ENCODE results near the gene CARMIL1. TPM values are rescaled to one million over a fixed set of nuclear protein-coding genes. Genes with fewer than 3 reads are reported as not detected.

CARMIL1 gene
- total and polyA plus RNA-seq, 2 of the 8 experiments (the other 6 are each of a cell fraction or from before 2014, with no cell fraction given) = 20.3 to 40.4 TPM

GRCh38 chr6:25312034-25312620 is 33.0 kb downstream of the CARMIL1 start:
- Histone ChIP-seq H3K27me3 (replicated peaks in 1 of 4; ENCODE audit: control insufficient read depth in 3 of 4, extremely low read depth in 1 of 4, insufficient read depth in 3 of 4, low read length in 3 of 4) (peaks cover 0 to 1% (median 0%) of the 10 kb centered on the region in 4 experiments; a peak in 1 of 7 replicates), H3K23me2 (ENCODE audit: low read depth, low read length) (no peaks in the 10 kb centered on the region; the same call in 1 of the 2 replicates), H3K4me1 (replicated peaks in 1 of 4; ENCODE audit: control insufficient read depth in 3 of 4, insufficient read depth in 4 of 4, low read length in 3 of 4) (peaks cover 2 to 23% (median 13%) of the 10 kb centered on the region in 4 experiments; a peak in 5 of 7 replicates), H3K4ac (replicated peaks; ENCODE audit: insufficient read length, low read depth, low read length) (no peak overlapping the region), H3K23ac (ENCODE audit: insufficient read length) (no peak overlapping the region), H2BK15ac (ENCODE audit: low read length) (no peak overlapping the region), H3K9me3 (ENCODE audit: insufficient read depth in 2 of 2, low read depth in 1 of 2, low read length in 1 of 2) (no peaks in the 10 kb centered on the region), H3K36me3 (ENCODE audit: control insufficient read depth in 2 of 4, insufficient read depth in 4 of 4, low read length in 3 of 4) (no peaks in the 10 kb centered on the region), H3K56ac (replicated peaks; ENCODE audit: insufficient read length, low read depth, low read length) (no peak overlapping the region), H3K18ac (ENCODE audit: extremely low read depth, low read length) (no peak overlapping the region), H2BK5ac (ENCODE audit: low read depth, low read length) (no peak overlapping the region), H3K79me2 (ENCODE audit: control insufficient read depth in 1 of 2, insufficient read depth in 2 of 2, low read length in 2 of 2) (peaks cover 0 to 80% of the 10 kb centered on the region in 2 experiments; a peak in 2 of 4 replicates), H2AK5ac (ENCODE audit: low read depth, low read length) (no peak overlapping the region), H2BK12ac (ENCODE audit: low read depth, low read length) (no peak overlapping the region), H3K79me1 (ENCODE audit: low read depth, low read length) (peaks cover 3% of the 10 kb centered on the region; the same call in 1 of the 2 replicates), H3K4me3 (ENCODE audit: extremely low read depth in 1 of 4, insufficient read depth in 2 of 4, low read depth in 3 of 4, low read length in 4 of 4) (peak overlapping the region in 1 of 4 experiments; percentile 1; a peak in 1 of 8 replicates), H4K91ac (replicated peaks; ENCODE audit: insufficient read length, low read length) (no peak overlapping the region), H4K20me1 (replicated peaks in 1 of 2; ENCODE audit: control insufficient read depth in 1 of 2, insufficient read depth in 2 of 2, low read length in 2 of 2) (peaks cover 0 to 6% of the 10 kb centered on the region in 2 experiments), H3K14ac (ENCODE audit: insufficient read length) (no peak overlapping the region), H3K9ac (replicated peaks in 1 of 4; ENCODE audit: extremely low read depth in 1 of 4, low read depth in 3 of 4, low read length in 3 of 4) (no peak overlapping the region), H2BK120ac (replicated peaks; ENCODE audit: low read depth, low read length) (no peak overlapping the region), H4K5ac (ENCODE audit: insufficient read length, low read depth, low read length) (no peak overlapping the region), H4K8ac (ENCODE audit: extremely low read depth, insufficient read depth, low read length) (no peak overlapping the region), H2AFZ (ENCODE audit: low read length) (no peak overlapping the region), H2BK20ac (ENCODE audit: low read length) (no peak overlapping the region), H3K4me2 (ENCODE audit: insufficient read depth in 1 of 2, low read depth in 2 of 2, low read length in 2 of 2) (no peak overlapping the region), H3K27ac (ENCODE audit: low read depth, low read length) (no peak overlapping the region)
- POLR2A ChIA-PET (ENCODE audit: partially characterized antibody) = no interaction called here
- no peak for FAIRE-seq
- 63% methylated on average over 2 of the region's 2 CpGs; no CpG with 5 or more reads in 1 of the 2 experiments for WGBS, 2 experiments (ENCODE audit: extremely low coverage in 1 of 2, insufficient coverage in 1 of 2, insufficient read length in 1 of 2, insufficient replicate concordance in 2 of 2, low coverage in 1 of 2, low lambda C conversion rate in 2 of 2, missing lambda C conversion rate in 1 of 2)
- no peak for DNase-seq (ENCODE audit: low read depth in 1 of 2, low spot score in 2 of 2)
- CTCF ChIA-PET (ENCODE audit: partially characterized antibody) = interaction anchor here (0.7 to 1.3 kb wide), 2 partner anchors 26 to 30 kb away, joined by 3 to 4 read pairs; no protein-coding TSS in a partner anchor
- TF ChIP-seq POU5F1 (IDR thresholded peaks at IDR 0.05; ENCODE audit: low read depth, low read length) (no peak), KDM1A (IDR thresholded peaks at IDR 0.05; ENCODE audit: borderline replicate concordance, low read length) (no peak), TAF1 (IDR thresholded peaks at IDR 0.05; ENCODE audit: low read depth, low read length) (no peak), SIX5 (IDR thresholded peaks at IDR 0.05; ENCODE audit: low read depth, low read length) (no peak), NANOG (IDR thresholded peaks at IDR 0.05; ENCODE audit: insufficient read depth, low read depth, low read length, poor library complexity, severe bottlenecking) (no peak), POLR2AphosphoS5 (IDR thresholded peaks at IDR 0.05; ENCODE audit: low read depth, low read length) (no peak), CREB1 (IDR thresholded peaks at IDR 0.05) (no peak), BACH1 (IDR thresholded peaks at IDR 0.05; ENCODE audit: low read length) (no peak), SP1 (IDR thresholded peaks at IDR 0.05; ENCODE audit: low read depth, low read length) (no peak)

Data from H1 (cell line).